ENCODE measurements around the gene XG. TPM values are rescaled to one million over a fixed set of nuclear protein-coding genes. Genes with fewer than 3 reads are reported as not detected.
"Not testable (repeated sequence)": the region's sequence is repeated elsewhere in the genome, so short reads cannot be mapped to it uniquely, and the experiment has no call there.

Gene XG
- total RNA-seq, 3 donors from 2014 or later (not counting 1 experiment from before 2014, with no cell fraction given) = 0.85 TPM; not detected in 2

- intact Hi-C loops (cut with micrococcal nuclease) = no loop called here
- Histone ChIP-seq H3K27ac (ENCODE audit: low read length) (no peak overlapping the region), H3K4me3 (ENCODE audit: low read length) (no peak overlapping the region), H3K9me3 (ENCODE audit: control insufficient read depth, insufficient read depth, low read length) (no peaks in the 10 kb centered on the region), H3K27me3 (ENCODE audit: control insufficient read depth, insufficient read depth, low read length) (no peaks in the 10 kb centered on the region), H3K4me1 (ENCODE audit: control insufficient read depth, insufficient read depth, low read length) (no peaks in the 10 kb centered on the region), H3K36me3 (ENCODE audit: control insufficient read depth, insufficient read depth, low read length) (peaks cover 84% of the 10 kb centered on the region)
- Mint-ChIP-seq H3K27me3 (ENCODE audit: low read depth in 2 of 2) (no peaks in the 10 kb centered on the region), H3K36me3 (peaks cover 16% of the 10 kb centered on the region), H3K27ac (no peak overlapping the region), H3K4me3 (no peak overlapping the region), H3K4me1 (peaks cover 0 to 5% of the 10 kb centered on the region in 2 donors), H3K9me3 (no peaks in the 10 kb centered on the region)
- no peak for TF ChIP-seq CTCF (IDR thresholded peaks at IDR 0.05)
- 91% methylated on average over 19 of the region's 20 CpGs for WGBS (ENCODE audit: insufficient coverage)
- ATAC-seq (no peak), DNase-seq (no peak)
Measured at GRCh38 chrX:2723286-2723879, 28.5 kb upstream of the XG start.

GRCh38 chrX:2727264-2727663 is 24.6 kb upstream of the XG start:
- ATAC-seq; H3K27me3 ChIP-seq (ENCODE audit: control insufficient read depth, insufficient read depth, low read length); H3K9me3 ChIP-seq (ENCODE audit: control insufficient read depth, insufficient read depth, low read length); H3K27me3 Mint-ChIP-seq (ENCODE audit: low read depth in 2 of 2); intact Hi-C loops (cut with micrococcal nuclease); H3K27ac ChIP-seq (ENCODE audit: low read length); H3K9me3 Mint-ChIP-seq; H3K27ac Mint-ChIP-seq; H3K4me3 Mint-ChIP-seq; DNase-seq; H3K4me1 ChIP-seq (ENCODE audit: control insufficient read depth, insufficient read depth, low read length); H3K4me3 ChIP-seq (ENCODE audit: low read length): not testable (repeated sequence)
- Mint-ChIP-seq H3K4me1 (peaks cover 9 to 14% of the 10 kb centered on the region in 2 donors), H3K36me3 (peaks cover 13% of the 10 kb centered on the region)
- 89% methylated on average over 8 of the region's 11 CpGs for WGBS (ENCODE audit: insufficient coverage)
- H3K36me3 ChIP-seq (ENCODE audit: control insufficient read depth, insufficient read depth, low read length) = peaks cover 70% of the 10 kb centered on the region

GRCh38 chrX:2732076-2732475 is 19.8 kb upstream of the XG start:
- Mint-ChIP-seq H3K4me3 (peak overlapping the region; percentile 60), H3K27ac (peak overlapping the region; percentile 29 to 37), H3K4me1 (peaks cover 22 to 26% of the 10 kb centered on the region in 2 donors), H3K9me3 (no peaks in the 10 kb centered on the region), H3K27me3 (ENCODE audit: low read depth in 2 of 2) (no peaks in the 10 kb centered on the region), H3K36me3 (peaks cover 23% of the 10 kb centered on the region)
- DNase-seq (no peak), ATAC-seq (peak in 1 of 3 donors; percentile 57)
- Histone ChIP-seq H3K9me3 (ENCODE audit: control insufficient read depth, insufficient read depth, low read length) (no peaks in the 10 kb centered on the region), H3K27ac (ENCODE audit: low read length) (no peak overlapping the region), H3K27me3 (ENCODE audit: control insufficient read depth, insufficient read depth, low read length) (no peaks in the 10 kb centered on the region), H3K36me3 (ENCODE audit: control insufficient read depth, insufficient read depth, low read length) (peaks cover 45% of the 10 kb centered on the region), H3K4me3 (ENCODE audit: low read length) (no peak overlapping the region), H3K4me1 (ENCODE audit: control insufficient read depth, insufficient read depth, low read length) (peaks cover 6% of the 10 kb centered on the region)
- 29% methylated on average over 9 of the region's 9 CpGs for WGBS (ENCODE audit: insufficient coverage)
- intact Hi-C loops (cut with micrococcal nuclease) = no loop called here
- TF ChIP-seq CTCF (IDR thresholded peaks at IDR 0.05) = no peak

GRCh38 chrX:2732649-2733048 is 19.2 kb upstream of the XG start:
- Histone ChIP-seq H3K4me3 (ENCODE audit: low read length) (no peak overlapping the region), H3K27ac (ENCODE audit: low read length) (no peak overlapping the region), H3K9me3 (ENCODE audit: control insufficient read depth, insufficient read depth, low read length) (no peaks in the 10 kb centered on the region), H3K36me3 (ENCODE audit: control insufficient read depth, insufficient read depth, low read length) (peaks cover 40% of the 10 kb centered on the region), H3K4me1 (ENCODE audit: control insufficient read depth, insufficient read depth, low read length) (peaks cover 6% of the 10 kb centered on the region), H3K27me3 (ENCODE audit: control insufficient read depth, insufficient read depth, low read length) (no peaks in the 10 kb centered on the region)
- Mint-ChIP-seq H3K27ac (peak overlapping the region; percentile 29 to 37), H3K27me3 (ENCODE audit: low read depth in 2 of 2) (no peaks in the 10 kb centered on the region), H3K4me3 (peak overlapping the region; percentile 60), H3K9me3 (no peaks in the 10 kb centered on the region), H3K36me3 (peaks cover 23% of the 10 kb centered on the region), H3K4me1 (peaks cover 22 to 26% of the 10 kb centered on the region in 2 donors)
- no peak for ATAC-seq
- no peak for TF ChIP-seq CTCF (IDR thresholded peaks at IDR 0.05)
- intact Hi-C loops (cut with micrococcal nuclease) = no loop called here
- DNase-seq = no peak

Measured in natural killer cell (primary cell).